ENCODE data around the gene NPR1. TPM values are rescaled to one million over a fixed set of nuclear protein-coding genes. Genes with fewer than 3 reads are reported as not detected.
"Not testable (repeated sequence)": the region's sequence is repeated elsewhere in the genome, so short reads cannot be mapped to it uniquely, and the experiment has no call there.

NPR1 gene
- total RNA-seq, 1 donor from 2014 or later = 57.1 TPM

GRCh38 chr1:153636312-153636711 lies 42.2 kb upstream of the NPR1 start:
- TF ChIP-seq CTCF (IDR thresholded peaks at IDR 0.05; ENCODE audit: unreplicated experiment) = no peak
- Mint-ChIP-seq H3K9me3 (ENCODE audit: unreplicated experiment) (peaks cover 6% of the 10 kb centered on the region), H3K4me3 (ENCODE audit: unreplicated experiment) (peak overlapping the region; percentile 78), H3K36me3 (ENCODE audit: low read depth, unreplicated experiment) (peaks cover 31% of the 10 kb centered on the region), H3K27ac (ENCODE audit: unreplicated experiment) (peak overlapping the region; percentile 74), H3K27me3 (ENCODE audit: unreplicated experiment) (peaks cover 12% of the 10 kb centered on the region), H3K4me1 (ENCODE audit: unreplicated experiment) (peaks cover 17% of the 10 kb centered on the region)
- DNase-seq (ENCODE audit: low spot score) = no peak

- H3K9me3 Mint-ChIP-seq (ENCODE audit: unreplicated experiment) = peaks cover 1% of the 10 kb centered on the region
- no peak overlapping the region for H3K27ac Mint-ChIP-seq (ENCODE audit: unreplicated experiment)
- H3K27me3 Mint-ChIP-seq (ENCODE audit: unreplicated experiment) = peaks cover 7% of the 10 kb centered on the region
- peaks cover 29% of the 10 kb centered on the region for H3K36me3 Mint-ChIP-seq (ENCODE audit: low read depth, unreplicated experiment)
- no peak for TF ChIP-seq CTCF (IDR thresholded peaks at IDR 0.05; ENCODE audit: unreplicated experiment)
- no peak overlapping the region for H3K4me3 Mint-ChIP-seq (ENCODE audit: unreplicated experiment)
- no peak for DNase-seq (ENCODE audit: low spot score)
- H3K4me1 Mint-ChIP-seq (ENCODE audit: unreplicated experiment) = peaks cover 9% of the 10 kb centered on the region
These were observed 40.2 kb upstream of the NPR1 start for GRCh38 chr1:153638261-153638660.

GRCh38 chr1:153639280-153639679 lies 39.2 kb upstream of the NPR1 start:
- peaks cover 6% of the 10 kb centered on the region for H3K4me1 Mint-ChIP-seq (ENCODE audit: unreplicated experiment)
- no peak overlapping the region for H3K4me3 Mint-ChIP-seq (ENCODE audit: unreplicated experiment)
- H3K27me3 Mint-ChIP-seq (ENCODE audit: unreplicated experiment) = peaks cover 3% of the 10 kb centered on the region
- DNase-seq (ENCODE audit: low spot score) = no peak
- no peak for TF ChIP-seq CTCF (IDR thresholded peaks at IDR 0.05; ENCODE audit: unreplicated experiment)
- peaks cover 36% of the 10 kb centered on the region for H3K36me3 Mint-ChIP-seq (ENCODE audit: low read depth, unreplicated experiment)
- no peaks in the 10 kb centered on the region for H3K9me3 Mint-ChIP-seq (ENCODE audit: unreplicated experiment)
- H3K27ac Mint-ChIP-seq (ENCODE audit: unreplicated experiment) = no peak overlapping the region

- not testable (repeated sequence) for H3K27ac Mint-ChIP-seq (ENCODE audit: unreplicated experiment); H3K4me1 Mint-ChIP-seq (ENCODE audit: unreplicated experiment); DNase-seq (ENCODE audit: low spot score); H3K9me3 Mint-ChIP-seq (ENCODE audit: unreplicated experiment); H3K4me3 Mint-ChIP-seq (ENCODE audit: unreplicated experiment); H3K27me3 Mint-ChIP-seq (ENCODE audit: unreplicated experiment)
- H3K36me3 Mint-ChIP-seq (ENCODE audit: low read depth, unreplicated experiment) = peaks cover 40% of the 10 kb centered on the region
These were observed 38.3 kb upstream of the NPR1 start for GRCh38 chr1:153640213-153640612.

- H3K27ac Mint-ChIP-seq (ENCODE audit: unreplicated experiment) = no peak overlapping the region
- H3K4me1 Mint-ChIP-seq (ENCODE audit: unreplicated experiment) = no peaks in the 10 kb centered on the region
- H3K9me3 Mint-ChIP-seq (ENCODE audit: unreplicated experiment) = no peaks in the 10 kb centered on the region
- no peak overlapping the region for H3K4me3 Mint-ChIP-seq (ENCODE audit: unreplicated experiment)
- TF ChIP-seq CTCF (IDR thresholded peaks at IDR 0.05; ENCODE audit: unreplicated experiment) = no peak
- H3K27me3 Mint-ChIP-seq (ENCODE audit: unreplicated experiment) = no peaks in the 10 kb centered on the region
- H3K36me3 Mint-ChIP-seq (ENCODE audit: low read depth, unreplicated experiment) = peaks cover 46% of the 10 kb centered on the region
- no peak for DNase-seq (ENCODE audit: low spot score)
These were observed 37.6 kb upstream of the NPR1 start for GRCh38 chr1:153640861-153641260.

- Mint-ChIP-seq H3K36me3 (ENCODE audit: low read depth, unreplicated experiment) (peaks cover 49% of the 10 kb centered on the region), H3K27ac (ENCODE audit: unreplicated experiment) (no peak overlapping the region), H3K4me3 (ENCODE audit: unreplicated experiment) (no peak overlapping the region), H3K27me3 (ENCODE audit: unreplicated experiment) (no peaks in the 10 kb centered on the region), H3K9me3 (ENCODE audit: unreplicated experiment) (no peaks in the 10 kb centered on the region), H3K4me1 (ENCODE audit: unreplicated experiment) (no peaks in the 10 kb centered on the region)
- TF ChIP-seq CTCF (IDR thresholded peaks at IDR 0.05; ENCODE audit: unreplicated experiment) = no peak
- DNase-seq (ENCODE audit: low spot score) = no peak
These were observed 36.3 kb upstream of the NPR1 start for GRCh38 chr1:153642161-153642560.

All from endothelial cell (in vitro differentiated cells).